WTC11 (cell line): ENCODE results near the gene PLEKHH1. TPM values are rescaled to one million over a fixed set of nuclear protein-coding genes. Genes with fewer than 3 reads are reported as not detected.

ENCODE experiments used
- ATAC-seq: fragments of 200-7000 bp; cut with Tn5 transposase; 2 replicates; pipeline ENCODE4 v1.10.0; 2021; ENCODE audit warnings: mild to moderate bottlenecking, moderate library complexity
- CTCF ChIA-PET: fragments of 300-600 bp; sonication (Branson Sonifier 250); formaldehyde crosslinking; loops from one replicate; lab custom pipeline; 2021; ENCODE audit warnings: antibody characterized with exemption; lab: Charles Lee
- POLR2A ChIA-PET: fragments of 350-600 bp; sonication (Branson Sonifier 250); formaldehyde crosslinking; loops from one replicate; lab custom pipeline; 2021; ENCODE audit warnings: antibody characterized with exemption; lab: Charles Lee
- DNase-seq: peaks from one replicate; pipeline ENCODE4 v3.0.0; 2021; ENCODE audit warnings: low spot score
- H3K27ac Mint-ChIP-seq: 2 replicates; pipeline ENCODE4 v1.8.0; 2021; ENCODE audit warnings: mixed read lengths
- H3K27me3 Mint-ChIP-seq: 2 replicates; pipeline ENCODE4 v1.8.0; 2021; ENCODE audit warnings: low read depth, mild to moderate bottlenecking, moderate library complexity, mixed read lengths
- H3K36me3 Mint-ChIP-seq: 2 replicates; pipeline ENCODE4 v1.8.0; 2021; ENCODE audit warnings: mixed read lengths
- H3K4me1 Mint-ChIP-seq: 2 replicates; pipeline ENCODE4 v1.8.0; 2022; ENCODE audit warnings: mixed read lengths
- H3K4me3 Mint-ChIP-seq: 2 replicates; pipeline ENCODE4 v1.8.0; 2021; ENCODE audit warnings: mild to moderate bottlenecking, moderate library complexity, mixed read lengths
- H3K9me3 Mint-ChIP-seq: 2 replicates; pipeline ENCODE4 v1.8.0; 2021; ENCODE audit warnings: mixed read lengths
- ATF1 ChIP-seq: sonication (generic); formaldehyde crosslinking; IDR thresholded peaks from 2 replicates; pipeline ENCODE4 v1.8.1; 2023; ENCODE audit warnings: mild to moderate bottlenecking, moderate library complexity, missing genetic modification reagents
- ATF2 ChIP-seq: sonication (generic); formaldehyde crosslinking; IDR thresholded peaks from 2 replicates; pipeline ENCODE4 v1.8.1; 2022; ENCODE audit warnings: low read depth, missing genetic modification reagents, borderline replicate concordance
- CREM ChIP-seq: sonication (generic); formaldehyde crosslinking; IDR thresholded peaks from 2 replicates; pipeline ENCODE4 v1.8.1; 2022; ENCODE audit warnings: mild to moderate bottlenecking, missing genetic modification reagents, moderate library complexity
- E2F4 ChIP-seq: sonication (generic); formaldehyde crosslinking; IDR thresholded peaks from 2 replicates; pipeline ENCODE4 v1.8.1; 2022; ENCODE audit warnings: low read depth, mild to moderate bottlenecking, moderate library complexity, missing genetic modification reagents, borderline replicate concordance
- FOXP1 ChIP-seq: sonication (generic); formaldehyde crosslinking; IDR thresholded peaks from 2 replicates; pipeline ENCODE4 v1.8.0; 2022; ENCODE audit warnings: missing genetic modification reagents, mild to moderate bottlenecking, moderate library complexity, borderline replicate concordance
- HMGXB4 ChIP-seq: sonication (generic); formaldehyde crosslinking; IDR thresholded peaks from 2 replicates; pipeline ENCODE4 v1.8.1; 2023; ENCODE audit warnings: mild to moderate bottlenecking, moderate library complexity, missing genetic modification reagents
- IRF1 ChIP-seq: sonication (generic); formaldehyde crosslinking; IDR thresholded peaks from 2 replicates; pipeline ENCODE4 v1.8.0; 2023; ENCODE audit warnings: missing genetic modification reagents
- IRF2 ChIP-seq: sonication (generic); formaldehyde crosslinking; IDR thresholded peaks from 2 replicates; pipeline ENCODE4 v1.8.0; 2022; ENCODE audit warnings: low read depth, missing genetic modification reagents, borderline replicate concordance
- NFATC4 ChIP-seq: fragments of 250-450 bp; sonication (Bioruptor Pico); IDR thresholded peaks from 2 replicates; pipeline ENCODE4 v1.9.0; 2021; ENCODE audit warnings: mild to moderate bottlenecking
- NFYB ChIP-seq: sonication (generic); formaldehyde crosslinking; conservative IDR thresholded peaks from 2 replicates; pipeline ENCODE4 v1.8.0; 2022; ENCODE audit warnings: low read depth, missing genetic modification reagents
- NR1H2 ChIP-seq: sonication (generic); formaldehyde crosslinking; IDR thresholded peaks from 2 replicates; pipeline ENCODE4 v1.9.0; 2021; ENCODE audit warnings: mild to moderate bottlenecking, moderate library complexity, missing genetic modification reagents
- OVOL2 ChIP-seq: fragments of 250-450 bp; sonication (Bioruptor Pico); IDR thresholded peaks from 2 replicates; pipeline ENCODE4 v1.9.0; 2021; ENCODE audit warnings: mild to moderate bottlenecking, borderline replicate concordance
- RELA ChIP-seq: sonication (generic); formaldehyde crosslinking; IDR thresholded peaks from 2 replicates; pipeline ENCODE4 v1.8.1; 2022; ENCODE audit warnings: missing genetic modification reagents, mild to moderate bottlenecking, borderline replicate concordance
- SP1 ChIP-seq: sonication (generic); formaldehyde crosslinking; conservative IDR thresholded peaks from 2 replicates; pipeline ENCODE4 v1.8.1; 2022; ENCODE audit warnings: missing genetic modification reagents
- USF2 ChIP-seq: sonication (generic); formaldehyde crosslinking; IDR thresholded peaks from 2 replicates; pipeline ENCODE4 v1.8.1; 2023; ENCODE audit warnings: mild to moderate bottlenecking, missing genetic modification reagents, moderate library complexity
- ZNF532 ChIP-seq: fragments of 250-450 bp; sonication (Bioruptor Pico); IDR thresholded peaks from 2 replicates; pipeline ENCODE4 v1.9.0; 2021; ENCODE audit warnings: mild to moderate bottlenecking, borderline replicate concordance
- total RNA-seq: library from RNA; stranded (reverse); gene quantifications from 3 replicates; pipeline ENCODE4 v1.2.3, GENCODE V29; 2021

The PLEKHH1 gene
- total RNA-seq, 1 experiment from 2014 or later, result 48.3 TPM

GRCh38 chr14:67491741-67492507 is 41.2 kb upstream of the PLEKHH1 start:
- ChIA-PET POLR2A (no interaction called here), CTCF (interaction anchor here (0.8 to 2.4 kb wide), 9 partner anchors 11 to 79 kb away, joined by 3 to 13 read pairs (median 5); no protein-coding TSS in a partner anchor)
- ATAC-seq (peak; percentile 49), DNase-seq (no peak)
- Mint-ChIP-seq H3K27me3 (peaks cover 10% of the 10 kb centered on the region), H3K36me3 (peaks cover 15% of the 10 kb centered on the region), H3K27ac (no peak overlapping the region), H3K4me3 (no peak overlapping the region), H3K9me3 (peaks cover 18% of the 10 kb centered on the region), H3K4me1 (peaks cover 23% of the 10 kb centered on the region)
- TF ChIP-seq CREM (no peak), FOXP1 (peak; percentile 23; the same call in 1 of the 2 replicates), NR1H2 (no peak)

GRCh38 chr14:67492538-67492937 is 40.6 kb upstream of the PLEKHH1 start:
- Mint-ChIP-seq H3K9me3 (peaks cover 18% of the 10 kb centered on the region), H3K4me1 (peaks cover 23% of the 10 kb centered on the region), H3K27ac (no peak overlapping the region), H3K27me3 (peaks cover 10% of the 10 kb centered on the region), H3K36me3 (peaks cover 15% of the 10 kb centered on the region), H3K4me3 (no peak overlapping the region)
- no peak for TF ChIP-seq FOXP1
- no peak for TF ChIP-seq NFATC4
- no peak for TF ChIP-seq ZNF532
- no peak for TF ChIP-seq IRF1 (CRISPR knock-in tag)
- no peak for TF ChIP-seq E2F4 (CRISPR knock-in tag)
- no peak for TF ChIP-seq IRF2 (CRISPR knock-in tag)
- CTCF ChIA-PET, result interaction anchor here (1.0 to 2.4 kb wide), 5 partner anchors 16 to 56 kb away, joined by 3 to 13 read pairs (median 5); no protein-coding TSS in a partner anchor
- POLR2A ChIA-PET, result no interaction called here
- DNase-seq, result no peak
- no peak for ATAC-seq

- Mint-ChIP-seq H3K4me3 (no peak overlapping the region), H3K9me3 (peaks cover 18% of the 10 kb centered on the region), H3K36me3 (peaks cover 15% of the 10 kb centered on the region), H3K27me3 (peaks cover 10% of the 10 kb centered on the region), H3K27ac (no peak overlapping the region), H3K4me1 (peaks cover 23% of the 10 kb centered on the region)
- POLR2A ChIA-PET, result no interaction called here
- CTCF ChIA-PET, result interaction anchor here (2.3 to 2.4 kb wide), 2 partner anchors 26 to 33 kb away, joined by 8 to 13 read pairs; no protein-coding TSS in a partner anchor
- TF ChIP-seq RELA (CRISPR knock-in tag) (no peak), ATF2 (CRISPR knock-in tag) (no peak), OVOL2 (CRISPR knock-in tag) (no peak), USF2 (CRISPR knock-in tag) (no peak), SP1 (CRISPR knock-in tag) (no peak), NFYB (no peak), ATF1 (CRISPR knock-in tag) (no peak), HMGXB4 (CRISPR knock-in tag) (no peak)
- ATAC-seq (no peak), DNase-seq (no peak)
These were observed 39.9 kb upstream of the PLEKHH1 start for GRCh38 chr14:67493092-67493717.
